ENCODE results near the gene UMODL1. TPM values are rescaled to one million over a fixed set of nuclear protein-coding genes. Genes with fewer than 3 reads are reported as not detected.

Gene UMODL1
- total RNA-seq, 1 experiment from 2014 or later = not detected

DNA sequence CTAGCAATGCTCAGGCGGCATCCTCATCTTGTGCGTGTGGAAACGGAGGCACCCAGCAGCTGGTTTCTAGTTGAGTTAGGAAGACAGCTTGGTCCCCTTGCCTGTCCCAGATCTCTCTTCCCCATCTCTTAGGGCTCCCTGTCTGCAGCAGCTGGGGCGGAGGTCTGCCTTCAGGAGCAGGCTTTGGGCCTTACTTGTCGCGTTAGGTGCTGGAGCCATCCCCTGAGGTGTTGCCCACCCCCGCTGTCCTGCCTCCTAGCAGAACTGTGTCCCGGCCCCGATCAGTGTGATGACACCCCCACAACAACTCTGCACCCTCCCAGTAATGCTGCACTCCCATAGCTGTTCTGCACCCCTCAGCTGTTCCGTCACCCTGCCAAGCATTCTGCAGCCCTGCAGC, 40.7 kb downstream of the UMODL1 start:
- POLR2A ChIA-PET (ENCODE audit: unreplicated experiment) = no interaction called here
- Histone ChIP-seq H3K27me3 (ENCODE audit: insufficient read depth, low read depth) (no peaks in the 10 kb centered on the region), H3K4me2 (no peak overlapping the region), H2AFZ (no peak overlapping the region), H3K9me2 (ENCODE audit: insufficient read depth) (no peaks in the 10 kb centered on the region), H3K79me2 (ENCODE audit: low read depth) (no peaks in the 10 kb centered on the region), H3K36me3 (ENCODE audit: low read depth) (no peaks in the 10 kb centered on the region), H3F3A (ENCODE audit: insufficient read depth, low read depth) (no peaks in the 10 kb centered on the region), H3K4me1 (replicated peaks; ENCODE audit: insufficient read depth) (no peaks in the 10 kb centered on the region), H3K27ac (no peak overlapping the region), H4K20me1 (ENCODE audit: insufficient read depth) (no peaks in the 10 kb centered on the region), H3K9me3 (ENCODE audit: insufficient read depth, low read depth) (no peaks in the 10 kb centered on the region), H3K4me3 (no peak overlapping the region)
- BruUV-seq (replicated peaks) = no TSS peak
- no peak for DNase-seq
- intact Hi-C loops (cut with micrococcal nuclease; ENCODE audit: unreplicated experiment) = no loop called here
- no peak for TF ChIP-seq EZH2 (IDR thresholded peaks at IDR 0.05; ENCODE audit: low read depth)
- TF ChIP-seq CTCF (conservative IDR thresholded peaks at IDR 0.05) = no peak
- CTCF ChIA-PET = no interaction called here

DNA sequence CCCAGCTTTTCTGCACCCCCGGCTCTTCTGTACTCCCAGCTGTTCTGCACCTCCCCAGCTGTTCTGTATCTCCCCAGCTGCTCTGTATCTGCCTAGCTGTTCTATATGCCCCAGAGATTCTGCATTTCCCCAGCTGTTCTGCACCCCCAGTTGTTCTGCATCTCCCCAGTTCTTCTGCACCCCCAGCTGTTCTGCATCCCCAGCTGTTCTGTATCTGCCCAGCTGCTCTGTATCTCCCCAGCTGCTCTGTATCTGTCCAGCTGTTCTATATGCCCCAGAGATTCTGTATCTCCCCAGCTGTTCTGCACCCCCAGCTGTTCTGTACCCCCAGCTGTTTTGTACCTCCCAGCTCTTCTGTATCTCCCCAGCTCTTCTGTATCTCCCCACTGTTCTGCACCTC, 41.1 kb downstream of the UMODL1 start:
- intact Hi-C loops (cut with micrococcal nuclease; ENCODE audit: unreplicated experiment) = no loop called here
- H3K36me3 ChIP-seq (ENCODE audit: low read depth) = no peaks in the 10 kb centered on the region
- no peaks in the 10 kb centered on the region for H3K9me3 ChIP-seq (ENCODE audit: insufficient read depth, low read depth)
- H3K4me1 ChIP-seq (replicated peaks; ENCODE audit: insufficient read depth) = peaks cover 2% of the 10 kb centered on the region
- no peaks in the 10 kb centered on the region for H3K9me2 ChIP-seq (ENCODE audit: insufficient read depth)
- ChIA-PET POLR2A (ENCODE audit: unreplicated experiment) (no interaction called here), CTCF (no interaction called here)
- no peak for TF ChIP-seq CTCF (conservative IDR thresholded peaks at IDR 0.05)
- TF ChIP-seq EZH2 (IDR thresholded peaks at IDR 0.05; ENCODE audit: low read depth) = no peak
- no peaks in the 10 kb centered on the region for H3K27me3 ChIP-seq (ENCODE audit: insufficient read depth, low read depth)
- no peaks in the 10 kb centered on the region for H4K20me1 ChIP-seq (ENCODE audit: insufficient read depth)
- no peaks in the 10 kb centered on the region for H3K79me2 ChIP-seq (ENCODE audit: low read depth)
- no peak overlapping the region for H2AFZ ChIP-seq
- H3K4me2 ChIP-seq = no peak overlapping the region
- no TSS peak for BruUV-seq (replicated peaks)
- DNase-seq = no peak
- no peak overlapping the region for H3K4me3 ChIP-seq
- H3F3A ChIP-seq (ENCODE audit: insufficient read depth, low read depth) = peaks cover 4% of the 10 kb centered on the region; the same call in 1 of the 2 replicates
- no peak overlapping the region for H3K27ac ChIP-seq

- no peaks in the 10 kb centered on the region for H3K36me3 ChIP-seq (ENCODE audit: low read depth)
- peaks cover 5% of the 10 kb centered on the region; the same call in 1 of the 2 replicates for H3F3A ChIP-seq (ENCODE audit: insufficient read depth, low read depth)
- no peaks in the 10 kb centered on the region for H3K79me2 ChIP-seq (ENCODE audit: low read depth)
- no peak overlapping the region for H2AFZ ChIP-seq
- H4K20me1 ChIP-seq (ENCODE audit: insufficient read depth) = no peaks in the 10 kb centered on the region
- no peak overlapping the region for H3K27ac ChIP-seq
- ChIA-PET CTCF (no interaction called here), POLR2A (ENCODE audit: unreplicated experiment) (interaction anchor here (0.7 kb wide), 1 partner anchor 18 kb away, joined by 4 read pairs; no protein-coding TSS in a partner anchor)
- H3K9me3 ChIP-seq (ENCODE audit: insufficient read depth, low read depth) = no peaks in the 10 kb centered on the region
- no TSS peak for BruUV-seq (replicated peaks)
- TF ChIP-seq CTCF (conservative IDR thresholded peaks at IDR 0.05) (no peak), EZH2 (IDR thresholded peaks at IDR 0.05; ENCODE audit: low read depth) (no peak)
- no peaks in the 10 kb centered on the region for H3K9me2 ChIP-seq (ENCODE audit: insufficient read depth)
- no peaks in the 10 kb centered on the region for H3K27me3 ChIP-seq (ENCODE audit: insufficient read depth, low read depth)
- intact Hi-C loops (cut with micrococcal nuclease; ENCODE audit: unreplicated experiment) = no loop called here
- peaks cover 7% of the 10 kb centered on the region for H3K4me1 ChIP-seq (replicated peaks; ENCODE audit: insufficient read depth)
- H3K4me2 ChIP-seq = no peak overlapping the region
- no peak for DNase-seq
- no peak overlapping the region for H3K4me3 ChIP-seq
Measured at GRCh38 chr21:42112857-42113256, 41.7 kb downstream of the UMODL1 start.
